ENCODE measurements around the gene NRXN3.

The NRXN3 gene

DNA sequence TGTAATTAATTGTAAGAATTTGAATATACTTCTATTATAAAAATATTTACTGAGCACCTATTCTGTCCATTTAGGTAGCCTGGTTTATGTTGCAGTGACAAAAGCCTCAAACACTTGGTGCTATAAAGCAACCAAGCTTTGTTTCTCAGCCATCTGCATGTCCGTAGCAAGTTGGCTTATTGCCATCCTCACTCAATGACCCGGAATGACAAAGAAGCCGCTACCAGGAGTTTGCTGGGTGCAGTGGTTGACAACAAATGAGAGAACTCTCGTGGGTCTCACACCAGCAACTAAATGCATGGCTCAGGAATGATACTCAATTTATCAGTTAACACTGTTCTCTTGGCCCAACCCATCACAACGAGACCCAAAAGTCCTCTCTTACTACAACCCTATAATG lies 1488.0 kb downstream of the NRXN3 start:
- TF ChIP-seq CTCF (IDR thresholded peaks at IDR 0.05; ENCODE audit: borderline replicate concordance, control extremely low read depth, extremely low read depth, insufficient read depth, missing control alignments), result no peak
- DNase-seq (ENCODE audit: low spot score), result no peak
- in situ Hi-C loops (cut with MboI; ENCODE audit: low sequenced_read_pairs, unreplicated experiment), result no loop called here

DNA sequence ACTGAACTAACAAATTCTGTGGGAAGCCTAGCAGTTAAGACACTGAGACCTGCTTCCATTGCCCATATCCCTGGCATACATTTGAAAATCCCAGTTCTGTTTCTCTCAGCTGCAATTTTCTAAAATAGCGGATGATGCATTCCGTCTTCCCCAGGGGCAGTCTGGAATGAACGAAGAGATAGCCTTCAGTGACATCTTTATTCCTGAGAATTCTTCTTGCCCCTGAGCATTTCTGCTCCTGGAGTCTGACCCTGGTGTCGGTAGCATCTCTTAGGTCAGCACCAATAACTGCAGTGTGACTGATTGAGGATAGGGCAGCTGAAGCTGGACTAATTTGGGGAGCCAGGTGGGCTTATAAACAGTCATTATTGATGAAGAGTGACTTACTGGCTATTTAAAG lies 1488.6 kb downstream of the NRXN3 start:
- no peak for DNase-seq (ENCODE audit: low spot score)
- no peak for TF ChIP-seq CTCF (IDR thresholded peaks at IDR 0.05; ENCODE audit: borderline replicate concordance, control extremely low read depth, extremely low read depth, insufficient read depth, missing control alignments)
- in situ Hi-C loops (cut with MboI; ENCODE audit: low sequenced_read_pairs, unreplicated experiment), result no loop called here

- no peak for DNase-seq (ENCODE audit: low spot score)
- in situ Hi-C loops (cut with MboI; ENCODE audit: low sequenced_read_pairs, unreplicated experiment), result no loop called here
These were observed 1490.1 kb downstream of the NRXN3 start for GRCh38 chr14:79660053-79660939.

DNA sequence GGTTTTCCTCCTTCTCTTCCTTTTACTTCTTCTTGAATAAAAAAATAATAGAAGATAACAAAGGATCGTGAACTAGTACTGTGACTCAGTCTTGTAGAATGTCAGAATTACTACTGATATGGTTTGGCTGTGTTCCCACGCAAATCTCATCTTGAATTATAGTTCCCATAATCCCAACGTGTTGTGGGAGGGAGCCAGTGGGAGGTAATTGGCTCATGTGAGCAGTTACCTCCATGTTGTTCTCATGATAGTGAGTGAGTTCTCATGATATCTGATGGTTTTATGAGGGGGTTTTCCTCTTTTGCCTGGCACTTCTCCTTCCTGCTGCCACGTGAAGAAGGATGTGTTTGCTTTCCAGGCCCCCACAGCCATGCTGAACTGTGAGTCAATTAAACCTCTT lies 1491.6 kb downstream of the NRXN3 start:
- TF ChIP-seq CTCF (IDR thresholded peaks at IDR 0.05; ENCODE audit: borderline replicate concordance, control extremely low read depth, extremely low read depth, insufficient read depth, missing control alignments), result no peak
- DNase-seq (ENCODE audit: low spot score), result no peak
- in situ Hi-C loops (cut with MboI; ENCODE audit: low sequenced_read_pairs, unreplicated experiment), result no loop called here

More at GRCh38 chr14:79660053-79660939, 1490.1 kb downstream of the NRXN3 start:
- TF ChIP-seq CTCF (IDR thresholded peaks at IDR 0.05; ENCODE audit: borderline replicate concordance, control extremely low read depth, extremely low read depth, insufficient read depth, missing control alignments), result no peak

- in situ Hi-C loops (cut with MboI; ENCODE audit: low sequenced_read_pairs, unreplicated experiment), result no loop called here
These were observed 1493.3 kb downstream of the NRXN3 start for GRCh38 chr14:79663453-79663852.

DNA sequence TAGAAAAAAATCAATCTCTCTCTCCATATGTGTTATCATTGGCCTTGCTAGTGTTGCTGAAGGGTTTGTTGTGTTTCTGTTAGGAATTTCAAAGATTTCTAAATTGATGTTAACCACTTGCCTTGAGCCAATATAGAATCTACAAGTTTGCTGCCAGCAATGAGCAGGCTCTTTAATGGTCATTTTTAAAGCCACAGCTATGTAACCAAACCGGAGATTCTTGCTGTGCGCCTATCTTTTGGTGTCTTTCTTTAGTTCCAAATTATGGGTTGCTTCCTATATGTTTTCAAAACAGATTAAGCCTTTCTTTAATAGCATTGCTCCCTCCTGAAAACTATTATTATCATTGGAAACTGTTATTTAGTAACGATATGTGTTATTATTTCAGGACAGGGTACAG lies 1495.4 kb downstream of the NRXN3 start:
- in situ Hi-C loops (cut with MboI; ENCODE audit: low sequenced_read_pairs, unreplicated experiment), result no loop called here
- no peak for TF ChIP-seq CTCF (IDR thresholded peaks at IDR 0.05; ENCODE audit: borderline replicate concordance, control extremely low read depth, extremely low read depth, insufficient read depth, missing control alignments)
- DNase-seq (ENCODE audit: low spot score), result no peak

More at GRCh38 chr14:79663453-79663852, 1493.3 kb downstream of the NRXN3 start:
- no peak for DNase-seq (ENCODE audit: low spot score)
- TF ChIP-seq CTCF (IDR thresholded peaks at IDR 0.05; ENCODE audit: borderline replicate concordance, control extremely low read depth, extremely low read depth, insufficient read depth, missing control alignments), result no peak
